HEK293 (cell line): ENCODE measurements around the gene SLC25A52.

ENCODE experiments used
- CTCF ChIA-PET: fragments of 350-600 bp; formaldehyde crosslinking; extraction: SDS; loops from one replicate; lab custom pipeline; 2021; ENCODE audit warnings: antibody characterized with exemption; lab: Yijun Ruan, JAX
- POLR2A ChIA-PET: fragments of 300-600 bp; formaldehyde crosslinking; extraction: SDS; loops from one replicate; lab custom pipeline; 2020; ENCODE audit warnings: antibody characterized with exemption, inconsistent platforms; lab: Yijun Ruan, JAX
- H3K27ac ChIP-seq: fragments of 200-500 bp; sonication (Bioruptor generic); 2 replicates; pipeline ENCODE4 v1.5.1; 2014; ENCODE audit warnings: low read depth, low read length, control low read depth, inconsistent platforms; ENCODE audit errors: extremely low read depth
- H3K36me3 ChIP-seq, 2 experiments: fragments of 200-500 bp in 1 of 2; sonication (Bioruptor generic) in 1 of 2; 1 replicate in 1 of 2; 2 replicates in 1 of 2; pipeline ENCODE4 v1.5.1; 2014 to 2017; ENCODE audit warnings: inconsistent platforms in 2 of 2, low read length in 2 of 2; ENCODE audit not compliant: control insufficient read depth in 2 of 2, insufficient read depth in 1 of 2
- H3K4me1 ChIP-seq: fragments of 200-500 bp; sonication (Bioruptor generic); 2 replicates; pipeline ENCODE4 v1.5.1; 2014; ENCODE audit warnings: mild to moderate bottlenecking, low read length, inconsistent platforms; ENCODE audit not compliant: control insufficient read depth, insufficient read depth
- H3K4me3 ChIP-seq: 2 replicates; pipeline ENCODE4 v1.5.1; 2011; ENCODE audit warnings: low read depth, mild to moderate bottlenecking, control low read depth, low read length, moderate library complexity
- H3K9me3 ChIP-seq: fragments of 200-500 bp; sonication (Bioruptor generic); 2 replicates; pipeline ENCODE4 v1.5.1; 2014; ENCODE audit warnings: low read depth, low read length, inconsistent platforms; ENCODE audit not compliant: control insufficient read depth, insufficient read depth
- ATF2 ChIP-seq: fragments of 450-650 bp; formaldehyde crosslinking; IDR thresholded peaks from 2 replicates; pipeline ENCODE4 v1.5.1; 2016; ENCODE audit warnings: missing biosample characterization, missing genetic modification characterization, low read depth
- HIC1 ChIP-seq: fragments of 450-650 bp; formaldehyde crosslinking; IDR thresholded peaks from 2 replicates; pipeline ENCODE4 v1.5.1; 2016; ENCODE audit warnings: missing biosample characterization, missing genetic modification characterization
- KLF1 ChIP-seq: fragments of 450-650 bp; formaldehyde crosslinking; IDR thresholded peaks from 2 replicates; pipeline ENCODE4 v1.5.1; 2016; ENCODE audit warnings: missing biosample characterization, missing genetic modification characterization
- KLF7 ChIP-seq: fragments of 450-650 bp; formaldehyde crosslinking; IDR thresholded peaks from 2 replicates; pipeline ENCODE4 v1.5.1; 2016; ENCODE audit warnings: missing biosample characterization, missing genetic modification characterization, borderline replicate concordance
- MEIS1 ChIP-seq: sonication (generic); formaldehyde crosslinking; IDR thresholded peaks from 2 replicates; pipeline ENCODE4 v1.8.1; 2022; ENCODE audit warnings: missing genetic modification reagents, mild to moderate bottlenecking, borderline replicate concordance
- PRDM4 ChIP-seq: fragments of 450-650 bp; formaldehyde crosslinking; IDR thresholded peaks from 2 replicates; pipeline ENCODE4 v1.5.1; 2017; ENCODE audit warnings: missing biosample characterization, missing genetic modification characterization
- RBAK ChIP-seq: fragments of 450-650 bp; formaldehyde crosslinking; IDR thresholded peaks from 2 replicates; pipeline ENCODE4 v1.5.1; 2016; ENCODE audit warnings: missing biosample characterization, missing genetic modification characterization
- SCRT1 ChIP-seq: fragments of 450-650 bp; formaldehyde crosslinking; IDR thresholded peaks from 2 replicates; pipeline ENCODE4 v1.5.1; 2016; ENCODE audit warnings: missing biosample characterization, missing genetic modification characterization, borderline replicate concordance
- SCRT2 ChIP-seq: fragments of 450-650 bp; formaldehyde crosslinking; IDR thresholded peaks from 2 replicates; pipeline ENCODE4 v1.5.1; 2016; ENCODE audit warnings: missing biosample characterization, missing genetic modification characterization
- WT1 ChIP-seq: fragments of 450-650 bp; formaldehyde crosslinking; IDR thresholded peaks from 2 replicates; pipeline ENCODE4 v1.5.1; 2016; ENCODE audit warnings: missing biosample characterization, missing genetic modification characterization
- ZBTB26 ChIP-seq: fragments of 450-650 bp; formaldehyde crosslinking; optimal IDR thresholded peaks from 2 replicates; pipeline ENCODE3; 2016; ENCODE audit warnings: missing biosample characterization, mild to moderate bottlenecking, missing genetic modification characterization
- ZFHX2 ChIP-seq: fragments of 450-650 bp; formaldehyde crosslinking; conservative IDR thresholded peaks from 2 replicates; pipeline ENCODE4 v1.5.1; 2016; ENCODE audit warnings: missing biosample characterization, missing genetic modification characterization
- ZFP69B ChIP-seq: fragments of 450-650 bp; formaldehyde crosslinking; IDR thresholded peaks from 2 replicates; pipeline ENCODE4 v1.5.1; 2016; ENCODE audit warnings: missing biosample characterization, missing genetic modification characterization
- ZNF211 ChIP-seq: fragments of 450-650 bp; formaldehyde crosslinking; IDR thresholded peaks from 2 replicates; pipeline ENCODE4 v1.5.1; 2016; ENCODE audit warnings: low read depth, missing biosample characterization, missing genetic modification characterization
- ZNF48 ChIP-seq: fragments of 450-650 bp; formaldehyde crosslinking; IDR thresholded peaks from 2 replicates; pipeline ENCODE4 v1.5.1; 2016; ENCODE audit warnings: missing biosample characterization, missing genetic modification characterization
- ZNF521 ChIP-seq: fragments of 450-650 bp; formaldehyde crosslinking; IDR thresholded peaks from 2 replicates; pipeline ENCODE4 v1.5.1; 2017; ENCODE audit warnings: missing biosample characterization, mild to moderate bottlenecking, missing genetic modification characterization
- ZNF530 ChIP-seq: fragments of 450-650 bp; formaldehyde crosslinking; IDR thresholded peaks from 2 replicates; pipeline ENCODE4 v1.5.1; 2016; ENCODE audit warnings: low read depth, missing biosample characterization, missing genetic modification characterization
- ZNF548 ChIP-seq: fragments of 450-650 bp; formaldehyde crosslinking; IDR thresholded peaks from 2 replicates; pipeline ENCODE4 v1.5.1; 2016; ENCODE audit warnings: missing biosample characterization, missing genetic modification characterization
- ZNF585B ChIP-seq: fragments of 450-650 bp; formaldehyde crosslinking; IDR thresholded peaks from 2 replicates; pipeline ENCODE4 v1.5.1; 2016; ENCODE audit warnings: missing biosample characterization, missing genetic modification characterization
- ZNF626 ChIP-seq: fragments of 450-650 bp; sonication (Bioruptor Pico); formaldehyde crosslinking; IDR thresholded peaks from 2 replicates; pipeline ENCODE4 v1.5.1; 2018; ENCODE audit warnings: missing biosample characterization, missing genetic modification characterization, inconsistent platforms
- ZNF664 ChIP-seq: fragments of 450-650 bp; formaldehyde crosslinking; IDR thresholded peaks from 2 replicates; pipeline ENCODE4 v1.5.1; 2016; ENCODE audit warnings: missing biosample characterization, missing genetic modification characterization
- TF ChIP-seq, protein P1 (sequence below): fragments of 450-650 bp; formaldehyde crosslinking; IDR thresholded peaks from 2 replicates; pipeline ENCODE4 v1.5.1; 2016; ENCODE audit warnings: missing biosample characterization, missing genetic modification characterization, low read depth
- TF ChIP-seq, protein P2 (sequence below): fragments of 450-650 bp; formaldehyde crosslinking; IDR thresholded peaks from 2 replicates; pipeline ENCODE4 v1.5.1; 2016; ENCODE audit warnings: missing biosample characterization, missing genetic modification characterization

Gene SLC25A52

DNA sequence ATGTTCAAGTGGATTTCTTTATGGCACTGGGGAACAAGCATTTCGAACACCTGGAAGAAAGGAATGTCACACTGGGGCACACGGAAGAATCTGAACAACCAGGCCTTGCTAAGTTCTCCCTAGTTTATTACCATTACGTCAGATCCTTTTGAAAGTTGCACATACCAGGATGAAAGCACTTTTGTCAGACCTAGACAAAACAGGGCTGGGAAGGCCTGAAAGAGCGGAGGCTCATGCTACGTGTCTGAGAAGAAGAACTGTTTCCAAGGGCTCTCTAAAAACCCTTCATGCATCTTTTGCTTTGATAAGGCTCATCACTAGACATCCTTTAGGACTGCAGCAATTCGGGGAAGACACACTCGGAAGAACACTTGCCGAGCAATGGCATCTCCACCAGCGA, 15.4 kb upstream of the SLC25A52 start:
- ChIA-PET CTCF (no interaction called here), POLR2A (no interaction called here)
- Histone ChIP-seq H3K4me1 (no peaks in the 10 kb centered on the region), H3K36me3 (no peaks in the 10 kb centered on the region), H3K4me3 (no peak overlapping the region), H3K27ac (no peak overlapping the region), H3K9me3 (no peaks in the 10 kb centered on the region)
- TF ChIP-seq ZNF521 (tag by site-specific recombination) (no peak), KLF7 (tag by site-specific recombination) (no peak), MEIS1 (no peak), ZNF664 (no peak), SCRT1 (no peak), ATF2 (no peak), ZNF211 (no peak), ZFHX2 (tag by site-specific recombination) (no peak), ZNF530 (tag by site-specific recombination) (no peak), SCRT2 (no peak), KLF1 (tag by site-specific recombination) (no peak), ZBTB26 (no peak), HIC1 (tag by site-specific recombination) (no peak)
- TF ChIP-seq, protein P1, sequence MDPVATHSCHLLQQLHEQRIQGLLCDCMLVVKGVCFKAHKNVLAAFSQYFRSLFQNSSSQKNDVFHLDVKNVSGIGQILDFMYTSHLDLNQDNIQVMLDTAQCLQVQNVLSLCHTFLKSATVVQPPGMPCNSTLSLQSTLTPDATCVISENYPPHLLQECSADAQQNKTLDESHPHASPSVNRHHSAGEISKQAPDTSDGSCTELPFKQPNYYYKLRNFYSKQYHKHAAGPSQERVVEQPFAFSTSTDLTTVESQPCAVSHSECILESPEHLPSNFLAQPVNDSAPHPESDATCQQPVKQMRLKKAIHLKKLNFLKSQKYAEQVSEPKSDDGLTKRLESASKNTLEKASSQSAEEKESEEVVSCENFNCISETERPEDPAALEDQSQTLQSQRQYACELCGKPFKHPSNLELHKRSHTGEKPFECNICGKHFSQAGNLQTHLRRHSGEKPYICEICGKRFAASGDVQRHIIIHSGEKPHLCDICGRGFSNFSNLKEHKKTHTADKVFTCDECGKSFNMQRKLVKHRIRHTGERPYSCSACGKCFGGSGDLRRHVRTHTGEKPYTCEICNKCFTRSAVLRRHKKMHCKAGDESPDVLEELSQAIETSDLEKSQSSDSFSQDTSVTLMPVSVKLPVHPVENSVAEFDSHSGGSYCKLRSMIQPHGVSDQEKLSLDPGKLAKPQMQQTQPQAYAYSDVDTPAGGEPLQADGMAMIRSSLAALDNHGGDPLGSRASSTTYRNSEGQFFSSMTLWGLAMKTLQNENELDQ (tag by site-specific recombination) = no peak
- TF ChIP-seq, protein P2, sequence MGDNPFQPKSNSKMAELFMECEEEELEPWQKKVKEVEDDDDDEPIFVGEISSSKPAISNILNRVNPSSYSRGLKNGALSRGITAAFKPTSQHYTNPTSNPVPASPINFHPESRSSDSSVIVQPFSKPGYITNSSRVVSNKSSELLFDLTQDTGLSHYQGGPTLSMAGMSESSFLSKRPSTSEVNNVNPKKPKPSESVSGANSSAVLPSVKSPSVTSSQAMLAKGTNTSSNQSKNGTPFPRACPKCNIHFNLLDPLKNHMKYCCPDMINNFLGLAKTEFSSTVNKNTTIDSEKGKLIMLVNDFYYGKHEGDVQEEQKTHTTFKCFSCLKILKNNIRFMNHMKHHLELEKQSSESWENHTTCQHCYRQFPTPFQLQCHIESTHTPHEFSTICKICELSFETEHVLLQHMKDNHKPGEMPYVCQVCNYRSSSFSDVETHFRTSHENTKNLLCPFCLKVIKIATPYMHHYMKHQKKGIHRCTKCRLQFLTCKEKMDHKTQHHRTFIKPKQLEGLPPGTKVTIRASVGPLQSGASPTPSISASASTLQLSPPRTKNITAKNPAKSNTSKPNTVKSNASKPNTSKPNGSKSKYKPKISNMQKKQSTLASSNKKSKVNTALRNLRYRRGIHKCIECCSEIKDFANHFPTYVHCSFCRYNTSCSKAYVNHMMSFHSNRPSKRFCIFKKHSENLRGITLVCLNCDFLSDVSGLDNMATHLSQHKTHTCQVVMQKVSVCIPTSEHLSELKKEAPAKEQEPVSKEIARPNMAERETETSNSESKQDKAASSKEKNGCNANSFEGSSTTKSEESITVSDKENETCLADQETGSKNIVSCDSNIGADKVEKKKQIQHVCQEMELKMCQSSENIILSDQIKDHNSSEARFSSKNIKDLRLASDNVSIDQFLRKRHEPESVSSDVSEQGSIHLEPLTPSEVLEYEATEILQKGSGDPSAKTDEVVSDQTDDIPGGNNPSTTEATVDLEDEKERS = no peak

GRCh38 chr18:31774962-31775361, 14.3 kb upstream of the SLC25A52 start:
- H3K9me3 ChIP-seq = no peaks in the 10 kb centered on the region
- H3K27ac ChIP-seq = no peak overlapping the region
- ChIA-PET CTCF (no interaction called here), POLR2A (no interaction called here)
- no peak overlapping the region for H3K4me3 ChIP-seq
- H3K4me1 ChIP-seq = no peaks in the 10 kb centered on the region
- H3K36me3 ChIP-seq = no peaks in the 10 kb centered on the region
- TF ChIP-seq WT1 (no peak), RBAK (tag by site-specific recombination) (no peak), PRDM4 (tag by site-specific recombination) (no peak), ZNF626 (no peak), ZNF48 (tag by site-specific recombination) (no peak), ZNF548 (no peak), ZNF585B (tag by site-specific recombination) (no peak), ZFP69B (no peak)
